K562 (cell line): Measurements from ENCODE around the gene OR51B5. TPM values are rescaled to one million over a fixed set of nuclear protein-coding genes. Genes with fewer than 3 reads are reported as not detected.

Source experiments
- CUX1 ChIP-seq: fragments of 200-800 bp; sonication (Bioruptor generic); IDR thresholded peaks from 2 replicates; pipeline ENCODE4 v1.6.1; 2016; ENCODE audit warnings: missing genetic modification characterization, missing compliant biosample characterization
- E2F4 ChIP-seq: sonication (generic); formaldehyde crosslinking; IDR thresholded peaks from 2 replicates; pipeline ENCODE4 v1.8.0; 2022; ENCODE audit warnings: mild to moderate bottlenecking, low read depth, missing genetic modification reagents
- EGR1 ChIP-seq: fragments of 450-650 bp; conservative IDR thresholded peaks from 2 replicates; pipeline ENCODE4 v1.6.1; 2017; ENCODE audit warnings: mild to moderate bottlenecking
- HMGXB4 ChIP-seq: sonication (generic); formaldehyde crosslinking; IDR thresholded peaks from 2 replicates; pipeline ENCODE4 v1.8.1; 2023; ENCODE audit warnings: mild to moderate bottlenecking, missing genetic modification reagents
- ZBTB7A ChIP-seq: IDR thresholded peaks from 2 replicates; pipeline ENCODE4 v1.6.1; 2011; ENCODE audit warnings: low read depth, mild to moderate bottlenecking, low read length, moderate library complexity, borderline replicate concordance; ENCODE audit not compliant: control insufficient read depth
- ZNF175 ChIP-seq: fragments of 200-800 bp; sonication (Bioruptor generic); IDR thresholded peaks from 2 replicates; pipeline ENCODE4 v1.6.1; 2016; ENCODE audit warnings: low read depth, mild to moderate bottlenecking, missing genetic modification characterization, missing compliant biosample characterization
- ZNF318 ChIP-seq, 2 experiments: fragments of 450-650 bp; IDR thresholded peaks; 2 replicates each; pipeline ENCODE4 v1.6.1; 2016; ENCODE audit warnings: mild to moderate bottlenecking in 2 of 2, borderline replicate concordance in 1 of 2, low read depth in 1 of 2, moderate library complexity in 1 of 2
- ZNF444 ChIP-seq: fragments of 250-450 bp; sonication (Bioruptor Pico); IDR thresholded peaks from 2 replicates; pipeline ENCODE4 v1.4.0; 2020; ENCODE audit warnings: mild to moderate bottlenecking, moderate library complexity
- ZNF717 ChIP-seq: fragments of 250-450 bp; sonication (Bioruptor Pico); IDR thresholded peaks from 2 replicates; pipeline ENCODE4 v1.5.0; 2021
- polyA plus RNA-seq, 8 experiments: library from polyadenylated mRNA; depleted of rRNA in 4 of 8; stranded (reverse) in 5 of 8; unstranded in 3 of 8; fragments of >200 nt; fragmentation: Nextera tagmentation in 2 of 8; fragmentation: Illumina TruSeq in 1 of 8; extraction: Ambion mirVana in 2 of 8; extraction: Trizol in 1 of 8; gene quantifications; 2 replicates each; pipeline versions ENCODE4 v1.2.1 to v1.2.3, GENCODE V29; 2011 to 2014; ENCODE audit warnings: inconsistent platforms in 1 of 8, missing spikeins in 1 of 8
- total RNA-seq, 7 experiments: library from RNA; depleted of rRNA in 6 of 7; stranded (reverse); fragments of >200 nt in 6 of 7; fragmentation: Illumina TruSeq in 2 of 7; extraction: Trizol in 2 of 7; gene quantifications; 2 replicates each; pipeline versions ENCODE4 v1.2.1 to v1.2.3, GENCODE V29; 2011 to 2021; ENCODE audit warnings: low replicate concordance in 1 of 7

OR51B5 gene
- total and polyA plus RNA-seq, 9 of the 15 experiments (the other 6 are each of a cell fraction or from before 2014, with no cell fraction given) = 81.2 to 176 (median 113) TPM

GRCh38 chr11:5297721-5298323, 45.5 kb downstream of the OR51B5 start (continued):
- TF ChIP-seq ZNF318 (IDR thresholded peaks at IDR 0.05; ENCODE audit: borderline replicate concordance in 1 of 2, low read depth in 1 of 2) (no peak), ZNF175 (CRISPR knock-in tag) (0 out of 2 replicates have a peak, but pooled peaks have one; percentile 33), CUX1 (CRISPR knock-in tag) (no peak), ZBTB7A (no peak), E2F4 (CRISPR knock-in tag) (no peak), ZNF717 (CRISPR knock-in tag) (no peak), HMGXB4 (CRISPR knock-in tag) (no peak), ZNF444 (CRISPR knock-in tag) (no peak), EGR1 (peak; percentile 78)
